ENCODE results near the gene SYNJ1. TPM values are rescaled to one million over a fixed set of nuclear protein-coding genes. Genes with fewer than 3 reads are reported as not detected.
A peak's percentile ranks its signal among the peaks of the same experiment; 100 is the strongest.

The SYNJ1 gene
- total and polyA plus RNA-seq, 10 of the 15 experiments (the other 5 are each of a cell fraction or from before 2014, with no cell fraction given), result 1.2 to 7.0 (median 3.5) TPM

DNA sequence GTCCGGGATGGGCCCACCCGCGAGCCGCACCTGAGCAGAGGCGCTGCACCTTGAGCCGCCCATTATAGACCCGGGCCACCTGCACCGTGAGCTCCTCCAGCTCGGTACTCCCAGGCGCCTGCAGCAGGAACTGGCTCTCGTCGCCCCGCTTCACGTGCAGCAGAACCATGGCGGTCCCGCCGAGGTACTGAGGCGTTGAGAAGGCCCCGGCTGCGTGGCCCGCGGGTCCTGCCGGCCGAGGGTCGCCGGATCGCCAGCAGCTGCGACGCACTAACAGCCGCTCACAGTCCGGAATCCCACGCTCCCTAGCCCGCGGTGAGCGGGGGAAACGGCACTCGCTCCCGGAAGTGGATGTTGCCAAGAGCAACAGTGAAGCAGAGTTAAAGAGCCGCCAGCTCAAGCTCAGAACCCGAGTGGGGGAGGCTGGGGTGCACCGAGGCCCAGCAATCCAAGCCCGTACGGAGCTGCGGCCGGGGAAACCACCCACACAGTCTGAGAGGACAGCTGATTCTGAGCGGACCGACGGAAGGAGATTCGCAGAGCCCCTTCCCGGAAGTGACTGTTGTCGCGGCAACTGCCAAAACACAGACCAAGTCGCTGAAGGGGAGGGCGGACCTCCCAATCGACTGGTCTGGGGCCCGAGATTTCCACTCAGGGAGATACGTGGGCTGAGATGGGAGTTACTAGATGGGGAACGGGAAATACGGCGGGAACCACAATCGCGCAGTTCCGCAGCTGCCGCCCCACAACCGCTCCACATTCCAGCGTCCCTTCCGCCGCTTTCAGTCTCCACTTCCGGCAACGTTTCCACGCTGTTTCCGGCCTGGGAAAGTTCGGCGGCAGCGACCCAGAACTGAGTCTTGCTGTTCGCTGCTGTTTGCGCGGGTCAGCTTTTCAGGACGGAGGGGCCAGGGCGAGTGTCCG, 115.5 kb downstream of the SYNJ1 start, which contains the start of gene CFAP298 (continued):
- TF ChIP-seq TCF3 (IDR thresholded peaks at IDR 0.05; ENCODE audit: borderline replicate concordance, insufficient read depth, low read depth, low read length) (no peak), FOS (IDR thresholded peaks at IDR 0.05; ENCODE audit: borderline replicate concordance, extremely low read depth, insufficient read length) (no peak), NFYA (IDR thresholded peaks at IDR 0.05; ENCODE audit: borderline replicate concordance, low read depth, low read length) (no peak), ZSCAN29 (IDR thresholded peaks at IDR 0.05) (no peak), CREM (IDR thresholded peaks at IDR 0.05; ENCODE audit: low read depth) (peak; percentile 75), YY1 (IDR thresholded peaks at IDR 0.05; ENCODE audit: low read depth, low read length) (peak; percentile 74), SMAD1 (IDR thresholded peaks at IDR 0.05; ENCODE audit: low read depth, partially characterized antibody) (no peak), CBFB (IDR thresholded peaks at IDR 0.05; ENCODE audit: low read depth) (peak; percentile 67; the same call in 1 of the 2 replicates), RB1 (IDR thresholded peaks at IDR 0.05; ENCODE audit: borderline replicate concordance) (peak; percentile 54; the same call in 1 of the 2 replicates), HDAC6 (IDR thresholded peaks at IDR 0.05; ENCODE audit: unreplicated experiment) (no peak), BCL11A (IDR thresholded peaks at IDR 0.05; ENCODE audit: low read depth, low read length) (no peak), SMAD5 (IDR thresholded peaks at IDR 0.05; ENCODE audit: low read depth) (no peak; the same call in 1 of the 2 replicates), KLF5 (IDR thresholded peaks at IDR 0.05; ENCODE audit: partially characterized antibody) (peak; percentile 78), TAF1 (IDR thresholded peaks at IDR 0.05; ENCODE audit: borderline replicate concordance, low read depth, low read length) (peak; percentile 29; the same call in 1 of the 2 replicates), CHD2 (IDR thresholded peaks at IDR 0.05; ENCODE audit: borderline replicate concordance, low read depth, low read length) (peak; percentile 61; the same call in 1 of the 2 replicates), CBX3 (IDR thresholded peaks at IDR 0.05; ENCODE audit: borderline replicate concordance, low read depth) (no peak), ZNF217 (IDR thresholded peaks at IDR 0.05) (no peak), RUNX3 (IDR thresholded peaks at IDR 0.05; ENCODE audit: low read length) (peak; percentile 88)
- TF ChIP-seq, protein P1, sequence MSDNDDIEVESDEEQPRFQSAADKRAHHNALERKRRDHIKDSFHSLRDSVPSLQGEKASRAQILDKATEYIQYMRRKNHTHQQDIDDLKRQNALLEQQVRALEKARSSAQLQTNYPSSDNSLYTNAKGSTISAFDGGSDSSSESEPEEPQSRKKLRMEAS (IDR thresholded peaks at IDR 0.05; ENCODE audit: low read depth, low read length), result no peak; the same call in 1 of the 2 replicates
- TF ChIP-seq, protein P2, sequence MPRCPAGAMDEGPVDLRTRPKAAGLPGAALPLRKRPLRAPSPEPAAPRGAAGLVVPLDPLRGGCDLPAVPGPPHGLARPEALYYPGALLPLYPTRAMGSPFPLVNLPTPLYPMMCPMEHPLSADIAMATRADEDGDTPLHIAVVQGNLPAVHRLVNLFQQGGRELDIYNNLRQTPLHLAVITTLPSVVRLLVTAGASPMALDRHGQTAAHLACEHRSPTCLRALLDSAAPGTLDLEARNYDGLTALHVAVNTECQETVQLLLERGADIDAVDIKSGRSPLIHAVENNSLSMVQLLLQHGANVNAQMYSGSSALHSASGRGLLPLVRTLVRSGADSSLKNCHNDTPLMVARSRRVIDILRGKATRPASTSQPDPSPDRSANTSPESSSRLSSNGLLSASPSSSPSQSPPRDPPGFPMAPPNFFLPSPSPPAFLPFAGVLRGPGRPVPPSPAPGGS (IDR thresholded peaks at IDR 0.05; ENCODE audit: borderline replicate concordance, insufficient read depth, low read depth, low read length, poor library complexity, severe bottlenecking), result no peak
- TF ChIP-seq, protein P3, sequence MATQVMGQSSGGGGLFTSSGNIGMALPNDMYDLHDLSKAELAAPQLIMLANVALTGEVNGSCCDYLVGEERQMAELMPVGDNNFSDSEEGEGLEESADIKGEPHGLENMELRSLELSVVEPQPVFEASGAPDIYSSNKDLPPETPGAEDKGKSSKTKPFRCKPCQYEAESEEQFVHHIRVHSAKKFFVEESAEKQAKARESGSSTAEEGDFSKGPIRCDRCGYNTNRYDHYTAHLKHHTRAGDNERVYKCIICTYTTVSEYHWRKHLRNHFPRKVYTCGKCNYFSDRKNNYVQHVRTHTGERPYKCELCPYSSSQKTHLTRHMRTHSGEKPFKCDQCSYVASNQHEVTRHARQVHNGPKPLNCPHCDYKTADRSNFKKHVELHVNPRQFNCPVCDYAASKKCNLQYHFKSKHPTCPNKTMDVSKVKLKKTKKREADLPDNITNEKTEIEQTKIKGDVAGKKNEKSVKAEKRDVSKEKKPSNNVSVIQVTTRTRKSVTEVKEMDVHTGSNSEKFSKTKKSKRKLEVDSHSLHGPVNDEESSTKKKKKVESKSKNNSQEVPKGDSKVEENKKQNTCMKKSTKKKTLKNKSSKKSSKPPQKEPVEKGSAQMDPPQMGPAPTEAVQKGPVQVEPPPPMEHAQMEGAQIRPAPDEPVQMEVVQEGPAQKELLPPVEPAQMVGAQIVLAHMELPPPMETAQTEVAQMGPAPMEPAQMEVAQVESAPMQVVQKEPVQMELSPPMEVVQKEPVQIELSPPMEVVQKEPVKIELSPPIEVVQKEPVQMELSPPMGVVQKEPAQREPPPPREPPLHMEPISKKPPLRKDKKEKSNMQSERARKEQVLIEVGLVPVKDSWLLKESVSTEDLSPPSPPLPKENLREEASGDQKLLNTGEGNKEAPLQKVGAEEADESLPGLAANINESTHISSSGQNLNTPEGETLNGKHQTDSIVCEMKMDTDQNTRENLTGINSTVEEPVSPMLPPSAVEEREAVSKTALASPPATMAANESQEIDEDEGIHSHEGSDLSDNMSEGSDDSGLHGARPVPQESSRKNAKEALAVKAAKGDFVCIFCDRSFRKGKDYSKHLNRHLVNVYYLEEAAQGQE (IDR thresholded peaks at IDR 0.05; ENCODE audit: low read depth, low read length), result no peak
